Endodermal cell (in vitro differentiated cells): ENCODE measurements around the gene COL4A2. TPM values are rescaled to one million over a fixed set of nuclear protein-coding genes. Genes with fewer than 3 reads are reported as not detected.

Experiments
- DNase-seq: peaks from one replicate; pipeline ENCODE4 v3.0.0-alpha.2; 2017
- H3K27ac ChIP-seq: 2 replicates; pipeline ENCODE4 v1.5.1; 2013; ENCODE audit warnings: mild to moderate bottlenecking, low read depth, low read length, moderate library complexity
- H3K27me3 ChIP-seq: 2 replicates; pipeline ENCODE4 v1.6.1; 2013; ENCODE audit warnings: mild to moderate bottlenecking, low read length, moderate library complexity; ENCODE audit not compliant: insufficient read depth, control insufficient read depth, poor library complexity, severe bottlenecking
- H3K36me3 ChIP-seq: 2 replicates; pipeline ENCODE4 v1.7.0; 2013; ENCODE audit warnings: mild to moderate bottlenecking, low read length, moderate library complexity; ENCODE audit not compliant: control insufficient read depth, insufficient read depth
- H3K4me1 ChIP-seq: one replicate; pipeline ENCODE4 v1.7.0; 2013; ENCODE audit warnings: low read length; ENCODE audit not compliant: control insufficient read depth, insufficient read depth
- H3K4me3 ChIP-seq: 2 replicates; pipeline ENCODE4 v1.5.1; 2013; ENCODE audit warnings: mild to moderate bottlenecking, low read length, moderate library complexity
- H3K9ac ChIP-seq: 2 replicates; pipeline ENCODE4 v1.6.1; 2013; ENCODE audit warnings: mild to moderate bottlenecking, low read length, moderate library complexity; ENCODE audit not compliant: poor library complexity, severe bottlenecking; ENCODE audit errors: extremely low read depth
- H3K9me3 ChIP-seq: 2 replicates; pipeline ENCODE4 v1.6.1; 2013; ENCODE audit warnings: mild to moderate bottlenecking, low read length, moderate library complexity; ENCODE audit not compliant: control insufficient read depth
- H3K27ac Mint-ChIP-seq: 2 replicates; pipeline ENCODE4 v1.8.0; 2020; ENCODE audit warnings: mixed read lengths
- H3K27me3 Mint-ChIP-seq: 2 replicates; pipeline ENCODE4 v1.8.0; 2021; ENCODE audit warnings: mild to moderate bottlenecking, mixed read lengths; ENCODE audit not compliant: insufficient read depth
- H3K36me3 Mint-ChIP-seq: 2 replicates; pipeline ENCODE4 v1.8.0; 2020; ENCODE audit warnings: low read depth, mixed read lengths
- H3K4me1 Mint-ChIP-seq: 2 replicates; pipeline ENCODE4 v1.8.0; 2020; ENCODE audit warnings: mixed read lengths
- H3K4me3 Mint-ChIP-seq: 2 replicates; pipeline ENCODE4 v1.8.0; 2020; ENCODE audit warnings: mild to moderate bottlenecking, moderate library complexity, mixed read lengths
- H3K9me3 Mint-ChIP-seq: 2 replicates; pipeline ENCODE4 v1.8.0; 2020; ENCODE audit warnings: mild to moderate bottlenecking, mixed read lengths
- WGBS, 2 experiments: methylation state at CpG; one replicate each; pipeline versions ENCODE4 v1.1.5 to v1.1.7; 2013; ENCODE audit warnings: missing lambda C conversion rate in 2 of 2, mixed read lengths in 1 of 2; ENCODE audit not compliant: insufficient coverage in 1 of 2, insufficient read length in 1 of 2; 5-methylcytosine and 5-hydroxymethylcytosine counted together
- total RNA-seq, 2 donors: library from RNA; stranded (reverse); fragmentation: NEBNext Ultra II Directional in 1 of 2; extraction: Animal tissue kit (Norgen Biotek cat#: 25700) in 1 of 2; gene quantifications; 2 replicates in 1 of 2; 3 replicates in 1 of 2; pipeline ENCODE4 v1.2.1, GENCODE V29; 2021
- TF ChIP-seq, protein P1 (sequence below): fragments of 200-600 bp; sonication (generic); conservative IDR thresholded peaks from 2 replicates; pipeline ENCODE4 v1.5.0; 2021; ENCODE audit warnings: antibody characterized with exemption, mild to moderate bottlenecking

The COL4A2 gene
- total RNA-seq, 2 donors from 2014 or later: 388 to 398 TPM

DNA sequence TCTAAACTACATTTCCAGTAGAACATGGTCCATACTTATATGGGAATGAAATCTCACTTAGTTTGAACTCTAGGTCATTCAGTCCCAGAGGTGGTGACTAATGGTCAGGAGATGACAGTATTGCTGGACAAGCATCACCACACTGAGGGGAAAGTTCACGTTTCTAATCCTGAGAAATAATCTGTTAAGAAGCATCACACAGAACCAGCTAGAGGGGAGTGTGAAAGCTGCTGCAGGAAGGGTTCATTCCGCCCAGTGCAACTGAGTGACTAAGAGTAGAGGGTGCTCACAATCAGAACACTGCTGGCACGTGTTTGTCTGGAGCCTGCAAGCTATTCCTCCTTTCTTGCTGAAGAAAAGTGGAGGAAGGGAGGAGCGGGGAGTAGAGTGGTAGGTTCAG lies 2.8 kb upstream of the COL4A2 start:
- H3K4me3 ChIP-seq: peak overlapping the region; percentile 92
- no peak overlapping the region for H3K27ac Mint-ChIP-seq

DNA sequence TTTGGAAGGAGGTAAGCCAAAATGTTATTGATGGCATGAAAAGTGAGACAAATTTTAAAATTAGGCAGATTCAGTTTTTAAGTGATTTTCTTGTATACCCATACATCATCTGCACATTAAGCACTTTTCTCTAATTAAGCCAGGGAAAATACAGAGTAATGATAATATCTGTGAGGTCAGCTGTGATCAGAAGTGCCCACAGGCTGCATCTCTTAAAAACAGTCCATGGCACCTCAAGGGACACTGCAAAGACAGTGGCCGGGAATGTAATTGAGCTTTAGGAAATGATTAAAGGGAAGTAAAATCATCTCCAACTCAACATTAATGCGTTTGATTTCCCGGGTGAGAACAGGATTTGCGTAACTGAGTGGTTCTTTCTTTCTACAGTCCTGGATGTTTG lies 2.1 kb upstream of the COL4A2 start:
- peak overlapping the region; percentile 92 for H3K4me3 ChIP-seq
- TF ChIP-seq, protein P1, sequence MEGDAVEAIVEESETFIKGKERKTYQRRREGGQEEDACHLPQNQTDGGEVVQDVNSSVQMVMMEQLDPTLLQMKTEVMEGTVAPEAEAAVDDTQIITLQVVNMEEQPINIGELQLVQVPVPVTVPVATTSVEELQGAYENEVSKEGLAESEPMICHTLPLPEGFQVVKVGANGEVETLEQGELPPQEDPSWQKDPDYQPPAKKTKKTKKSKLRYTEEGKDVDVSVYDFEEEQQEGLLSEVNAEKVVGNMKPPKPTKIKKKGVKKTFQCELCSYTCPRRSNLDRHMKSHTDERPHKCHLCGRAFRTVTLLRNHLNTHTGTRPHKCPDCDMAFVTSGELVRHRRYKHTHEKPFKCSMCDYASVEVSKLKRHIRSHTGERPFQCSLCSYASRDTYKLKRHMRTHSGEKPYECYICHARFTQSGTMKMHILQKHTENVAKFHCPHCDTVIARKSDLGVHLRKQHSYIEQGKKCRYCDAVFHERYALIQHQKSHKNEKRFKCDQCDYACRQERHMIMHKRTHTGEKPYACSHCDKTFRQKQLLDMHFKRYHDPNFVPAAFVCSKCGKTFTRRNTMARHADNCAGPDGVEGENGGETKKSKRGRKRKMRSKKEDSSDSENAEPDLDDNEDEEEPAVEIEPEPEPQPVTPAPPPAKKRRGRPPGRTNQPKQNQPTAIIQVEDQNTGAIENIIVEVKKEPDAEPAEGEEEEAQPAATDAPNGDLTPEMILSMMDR: no peak
- peaks cover 49% of the 10 kb centered on the region for H3K36me3 ChIP-seq
- peak overlapping the region; percentile 82 for H3K9ac ChIP-seq
- no peaks in the 10 kb centered on the region for H3K27me3 ChIP-seq
- no peak for DNase-seq
- peaks cover 64% of the 10 kb centered on the region for H3K4me1 Mint-ChIP-seq
- peak overlapping the region; percentile 93 for H3K4me3 Mint-ChIP-seq
- no peak overlapping the region for H3K27ac Mint-ChIP-seq
- peaks cover 29% of the 10 kb centered on the region for H3K4me1 ChIP-seq
- peaks cover 52% of the 10 kb centered on the region for H3K36me3 Mint-ChIP-seq
- H3K9me3 ChIP-seq: no peaks in the 10 kb centered on the region
- no peak overlapping the region for H3K27ac ChIP-seq
- H3K9me3 Mint-ChIP-seq: no peaks in the 10 kb centered on the region
- 89 to 90% methylated on average over 4 of the region's 4 CpGs for WGBS, 2 experiments
- peaks cover 4% of the 10 kb centered on the region for H3K27me3 Mint-ChIP-seq

More for the DNA sequence above, 2.8 kb upstream of the COL4A2 start:
- Mint-ChIP-seq H3K9me3 (no peaks in the 10 kb centered on the region), H3K27me3 (peaks cover 4% of the 10 kb centered on the region), H3K4me1 (peaks cover 62% of the 10 kb centered on the region), H3K4me3 (peak overlapping the region; percentile 93), H3K36me3 (peaks cover 48% of the 10 kb centered on the region)
- WGBS, 2 experiments: 84 to 100% methylated on average over 1 to 3 of the region's 4 CpGs
- Histone ChIP-seq H3K27ac (no peak overlapping the region), H3K36me3 (peaks cover 49% of the 10 kb centered on the region), H3K27me3 (no peaks in the 10 kb centered on the region), H3K9me3 (no peaks in the 10 kb centered on the region), H3K4me1 (peaks cover 24% of the 10 kb centered on the region), H3K9ac (no peak overlapping the region)
- TF ChIP-seq, protein P1: no peak
- DNase-seq: no peak

DNA sequence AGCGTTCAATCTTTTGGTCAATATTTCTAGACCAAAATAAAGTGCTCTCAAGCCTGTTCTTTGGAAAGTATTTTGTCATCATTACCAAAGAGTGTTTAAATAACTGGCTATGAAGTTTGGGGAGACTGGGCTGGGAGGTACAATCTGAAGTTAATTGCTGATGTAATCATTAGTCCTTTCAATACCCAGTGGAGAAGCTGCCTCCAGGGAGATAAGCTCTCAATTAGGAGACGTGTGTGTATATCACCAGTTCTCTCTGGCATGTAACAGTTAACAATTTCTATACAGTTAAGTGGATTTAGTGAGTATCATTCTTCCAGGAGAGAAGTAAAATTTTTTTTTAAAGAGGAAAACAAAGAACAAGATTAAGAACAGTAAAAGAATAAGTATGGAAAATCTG lies 1.5 kb upstream of the COL4A2 start:
- DNase-seq: no peak
- peak overlapping the region; percentile 93 for H3K4me3 Mint-ChIP-seq
- H3K4me1 ChIP-seq: peaks cover 33% of the 10 kb centered on the region
- H3K27me3 ChIP-seq: no peaks in the 10 kb centered on the region
- peaks cover 4% of the 10 kb centered on the region for H3K27me3 Mint-ChIP-seq
- no peak overlapping the region for H3K27ac ChIP-seq
- peak overlapping the region; percentile 92 for H3K4me3 ChIP-seq
- peaks cover 56% of the 10 kb centered on the region for H3K36me3 Mint-ChIP-seq
- no peaks in the 10 kb centered on the region for H3K9me3 Mint-ChIP-seq
- no peak overlapping the region for H3K27ac Mint-ChIP-seq
- peaks cover 49% of the 10 kb centered on the region for H3K36me3 ChIP-seq
- no peaks in the 10 kb centered on the region for H3K9me3 ChIP-seq
- peaks cover 65% of the 10 kb centered on the region for H3K4me1 Mint-ChIP-seq
- WGBS, 2 experiments: 44 to 100% methylated on average over 1 to 2 of the region's 2 CpGs
- TF ChIP-seq, protein P1: no peak
- peak overlapping the region; percentile 82 for H3K9ac ChIP-seq
